T-helper 22 cell (primary cell): ENCODE results near the gene HPD.

Experiments
- DNase-seq: peaks from one replicate; pipeline ENCODE4 v3.0.0-alpha.2; 2020; ENCODE audit warnings: low read depth

HPD gene

GRCh38 chr12:121810833-121811433, 47.7 kb downstream of the HPD start:
- DNase-seq, result no peak

GRCh38 chr12:121810234-121810817, 48.3 kb downstream of the HPD start:
- DNase-seq, result no peak

- DNase-seq, result no peak
Measured at GRCh38 chr12:121809712-121810116, 48.9 kb downstream of the HPD start.

- DNase-seq, result no peak
Measured at GRCh38 chr12:121808623-121809022, 50.0 kb downstream of the HPD start.

GRCh38 chr12:121807642-121808347, 50.9 kb downstream of the HPD start:
- DNase-seq, result no peak

GRCh38 chr12:121806546-121807423, 51.9 kb downstream of the HPD start:
- no peak for DNase-seq

- DNase-seq, result no peak
Measured at GRCh38 chr12:121806009-121806545, 52.6 kb downstream of the HPD start.

GRCh38 chr12:121805171-121806008, 53.3 kb downstream of the HPD start:
- DNase-seq, result no peak

GRCh38 chr12:121804417-121805111, 54.1 kb downstream of the HPD start:
- DNase-seq, result peak; percentile 60

GRCh38 chr12:121803861-121804416, 54.7 kb downstream of the HPD start, which contains the start of gene SETD1B:
Gene SETD1B (plus strand): TSS chr12:121804009. CDS start chr12:121804738, 729 bp downstream.
- DNase-seq, result peak; percentile 41

- DNase-seq, result peak; percentile 76
Measured at GRCh38 chr12:121802843-121803698, 55.6 kb downstream of the HPD start.

GRCh38 chr12:121802485-121802842, 56.2 kb downstream of the HPD start:
- no peak for DNase-seq

GRCh38 chr12:121801595-121802484, 56.8 kb downstream of the HPD start:
- DNase-seq, result peak; percentile 26

- DNase-seq, result peak; percentile 60
Measured at GRCh38 chr12:121800694-121801594, 57.7 kb downstream of the HPD start.

GRCh38 chr12:121799842-121800693, 58.6 kb downstream of the HPD start:
- peak; percentile 69 for DNase-seq

GRCh38 chr12:121799156-121799841, 59.4 kb downstream of the HPD start:
- peak; percentile 46 for DNase-seq
